SK-N-SH (cell line): ENCODE data around the gene GPR157. TPM values are rescaled to one million over a fixed set of nuclear protein-coding genes. Genes with fewer than 3 reads are reported as not detected.
"Not testable (repeated sequence)": the region's sequence is repeated elsewhere in the genome, so short reads cannot be mapped to it uniquely, and the experiment has no call there.

Source experiments
- CTCF ChIA-PET: fragments of 300-600, 350-600 bp; formaldehyde crosslinking; extraction: SDS; loops from one replicate; lab custom pipeline; 2021; lab: Yijun Ruan, JAX
- POLR2A ChIA-PET: fragments of 350-600 bp; sonication (Branson Sonifier 250); formaldehyde crosslinking; extraction: SDS; loops from one replicate; lab custom pipeline; 2020; ENCODE audit warnings: antibody characterized with exemption, inconsistent platforms; lab: Yijun Ruan, JAX
- DNase-seq: peaks from one replicate; pipeline ENCODE4 v3.0.0; 2012
- H2AFZ ChIP-seq: fragments of 200-600 bp; sonication (generic); 2 replicates; pipeline ENCODE4 v1.8.1; 2016; ENCODE audit warnings: antibody characterized with exemption, mild to moderate bottlenecking, low read depth
- H3F3A ChIP-seq: fragments of 200-600 bp; sonication (generic); replicated peaks from 2 replicates; pipeline ENCODE3; 2016; ENCODE audit warnings: antibody characterized with exemption, mild to moderate bottlenecking; ENCODE audit not compliant: insufficient read depth
- H3K27ac ChIP-seq, 2 experiments: fragments of 200-500 bp in 1 of 2; fragments of 200-600 bp in 1 of 2; sonication (Bioruptor generic) in 1 of 2; sonication (generic), shearing (Covaris generic) in 1 of 2; 2 replicates each; pipeline versions ENCODE4 v1.5.1 to v1.6.1; 2014 to 2016; ENCODE audit warnings: low read depth in 2 of 2, inconsistent platforms in 1 of 2, low read length in 1 of 2, mild to moderate bottlenecking in 1 of 2, mixed read lengths in 1 of 2
- H3K27me3 ChIP-seq: fragments of 200-600 bp; sonication (generic), shearing (Covaris generic); 2 replicates; pipeline ENCODE4 v1.6.1; 2016; ENCODE audit warnings: mixed run types; ENCODE audit not compliant: insufficient read depth
- H3K36me3 ChIP-seq, 2 experiments: fragments of 200-500 bp in 1 of 2; fragments of 200-600 bp in 1 of 2; sonication (Bioruptor generic) in 1 of 2; sonication (generic) in 1 of 2; replicated peaks in 1 of 2; 2 replicates each; pipeline versions ENCODE3 to v1.5.1; 2014 to 2016; ENCODE audit warnings: low read length in 1 of 2, mild to moderate bottlenecking in 1 of 2; ENCODE audit not compliant: insufficient read depth in 2 of 2, control insufficient read depth in 1 of 2
- H3K4me1 ChIP-seq, 2 experiments: fragments of 200-500 bp in 1 of 2; fragments of 200-600 bp in 1 of 2; sonication (Bioruptor generic) in 1 of 2; sonication (generic), shearing (Covaris generic) in 1 of 2; 2 replicates each; pipeline versions ENCODE4 v1.5.1 to v1.6.1; 2014 to 2016; ENCODE audit warnings: low read depth in 1 of 2, low read length in 1 of 2, mixed run types in 1 of 2; ENCODE audit not compliant: insufficient read depth in 2 of 2, control insufficient read depth in 1 of 2
- H3K4me2 ChIP-seq: fragments of 200-600 bp; sonication (generic), shearing (Covaris generic); 2 replicates; pipeline ENCODE4 v1.6.1; 2017; ENCODE audit warnings: mixed run types
- H3K4me3 ChIP-seq, 2 experiments: fragments of 200-500 bp in 1 of 2; fragments of 200-600 bp in 1 of 2; sonication (Bioruptor generic) in 1 of 2; sonication (generic), shearing (Covaris generic) in 1 of 2; 2 replicates each; pipeline versions ENCODE4 v1.5.1 to v1.8.1; 2014 to 2016; ENCODE audit warnings: low read depth in 2 of 2, inconsistent platforms in 1 of 2, low read length in 1 of 2, mild to moderate bottlenecking in 1 of 2, mixed read lengths in 1 of 2, moderate library complexity in 1 of 2
- H3K79me2 ChIP-seq: fragments of 200-600 bp; sonication (generic); 2 replicates; pipeline ENCODE4 v1.8.1; 2017; ENCODE audit warnings: mild to moderate bottlenecking; ENCODE audit not compliant: insufficient read depth
- H3K9ac ChIP-seq: fragments of 200-600 bp; sonication (generic); 2 replicates; pipeline ENCODE4 v1.6.1; 2017; ENCODE audit warnings: mixed run types
- H3K9me2 ChIP-seq: fragments of 200-600 bp; sonication (generic); 2 replicates; pipeline ENCODE4 v1.6.1; 2017; ENCODE audit warnings: mixed run types
- H3K9me3 ChIP-seq: fragments of 200-600 bp; sonication (generic); 2 replicates; pipeline ENCODE4 v1.6.1; 2017; ENCODE audit warnings: mixed run types, mild to moderate bottlenecking, moderate library complexity
- H4K20me1 ChIP-seq: fragments of 200-600 bp; sonication (generic); 2 replicates; pipeline ENCODE4 v1.6.1; 2017; ENCODE audit warnings: mild to moderate bottlenecking, mixed run types; ENCODE audit not compliant: insufficient read depth
- EP300 ChIP-seq, 2 experiments: IDR thresholded peaks; 2 replicates each; pipeline versions ENCODE4 v1.4.0 to v1.6.1; 2012; ENCODE audit warnings: borderline replicate concordance in 1 of 2, low read depth in 1 of 2, low read length in 1 of 2
- EZH2phosphoT487 ChIP-seq: fragments of 200-600 bp; sonication (generic); IDR thresholded peaks from 2 replicates; pipeline ENCODE4 v1.6.1; 2017; ENCODE audit warnings: low read depth, mixed run types, mild to moderate bottlenecking, antibody characterized with exemption, moderate library complexity, borderline replicate concordance
- FOSL2 ChIP-seq: IDR thresholded peaks from 2 replicates; pipeline ENCODE4 v1.4.0; 2012; ENCODE audit warnings: low read depth, mild to moderate bottlenecking, moderate library complexity, borderline replicate concordance
- FOXJ3 ChIP-seq: sonication (generic); formaldehyde crosslinking; IDR thresholded peaks from 2 replicates; pipeline ENCODE4 v1.5.1; 2020; ENCODE audit warnings: mild to moderate bottlenecking, missing genetic modification reagents
- FOXM1 ChIP-seq: IDR thresholded peaks from 2 replicates; pipeline ENCODE4 v1.4.0; 2012; ENCODE audit warnings: low read depth, mild to moderate bottlenecking
- GABPA ChIP-seq: IDR thresholded peaks from 2 replicates; pipeline ENCODE4 v1.4.0; 2012; ENCODE audit warnings: low read depth, mild to moderate bottlenecking
- GATA2 ChIP-seq: sonication (generic); formaldehyde crosslinking; IDR thresholded peaks from 2 replicates; pipeline ENCODE4 v1.5.0; 2020; ENCODE audit warnings: mild to moderate bottlenecking, missing genetic modification reagents
- JUND ChIP-seq: IDR thresholded peaks from 2 replicates; pipeline ENCODE4 v1.4.0; 2012
- MEF2A ChIP-seq: IDR thresholded peaks from 2 replicates; pipeline ENCODE4 v1.4.0; 2012; ENCODE audit warnings: low read depth, borderline replicate concordance
- NRF1 ChIP-seq: IDR thresholded peaks from 2 replicates; pipeline ENCODE4 v1.6.1; 2012; ENCODE audit warnings: low read depth, mild to moderate bottlenecking, low read length
- POLR2AphosphoS5 ChIP-seq: IDR thresholded peaks from 2 replicates; pipeline ENCODE4 v1.6.1; 2012; ENCODE audit warnings: low read depth, low read length
- RAD21 ChIP-seq: IDR thresholded peaks from 2 replicates; pipeline ENCODE4 v1.6.1; 2012; ENCODE audit warnings: mild to moderate bottlenecking, low read length
- RCOR1 ChIP-seq: fragments of 150-350 bp; IDR thresholded peaks from 2 replicates; pipeline ENCODE4 v1.6.1; 2017; ENCODE audit warnings: antibody characterized with exemption, low read length
- RFX5 ChIP-seq: IDR thresholded peaks from 2 replicates; pipeline ENCODE4 v1.6.1; 2012; ENCODE audit warnings: mild to moderate bottlenecking, improper control_type of control experiment, low read length
- SIN3A ChIP-seq: IDR thresholded peaks from 2 replicates; pipeline ENCODE4 v1.6.1; 2012; ENCODE audit warnings: low read depth, mild to moderate bottlenecking, low read length, moderate library complexity, borderline replicate concordance
- TAF1 ChIP-seq: IDR thresholded peaks from 2 replicates; pipeline ENCODE4 v1.6.1; 2012; ENCODE audit warnings: low read depth, mild to moderate bottlenecking, low read length, moderate library complexity, borderline replicate concordance
- TCF12 ChIP-seq: IDR thresholded peaks from 2 replicates; pipeline ENCODE4 v1.4.0; 2012
- TEAD4 ChIP-seq: IDR thresholded peaks from 2 replicates; pipeline ENCODE4 v1.4.0; 2012; ENCODE audit warnings: mild to moderate bottlenecking, borderline replicate concordance; ENCODE audit not compliant: insufficient read depth
- YY1 ChIP-seq: IDR thresholded peaks from 2 replicates; pipeline ENCODE4 v1.4.0; 2012; ENCODE audit warnings: low read depth, mild to moderate bottlenecking
- WGBS: methylation state at CpG from one replicate; pipeline ENCODE4 v1.1.6; 2017; ENCODE audit warnings: low lambda C conversion rate; 5-methylcytosine and 5-hydroxymethylcytosine counted together
- polyA plus RNA-seq, 3 experiments: library from polyadenylated mRNA; depleted of rRNA; stranded (reverse); fragments of >200 nt; gene quantifications; 2 replicates each; pipeline ENCODE4 v1.2.3, GENCODE V29; 2012
- TF ChIP-seq, protein P1 (sequence below): IDR thresholded peaks from 2 replicates; pipeline ENCODE4; 2012
- TF ChIP-seq, protein P2 (sequence below): fragments of 150-350 bp; IDR thresholded peaks from 2 replicates; pipeline ENCODE4 v1.6.1; 2016; ENCODE audit warnings: mild to moderate bottlenecking, low read depth, low read length

GPR157 gene
- polyA plus RNA-seq, 1 of the 3 experiments (the other 2 are of a cell fraction), result 1.8 TPM

DNA sequence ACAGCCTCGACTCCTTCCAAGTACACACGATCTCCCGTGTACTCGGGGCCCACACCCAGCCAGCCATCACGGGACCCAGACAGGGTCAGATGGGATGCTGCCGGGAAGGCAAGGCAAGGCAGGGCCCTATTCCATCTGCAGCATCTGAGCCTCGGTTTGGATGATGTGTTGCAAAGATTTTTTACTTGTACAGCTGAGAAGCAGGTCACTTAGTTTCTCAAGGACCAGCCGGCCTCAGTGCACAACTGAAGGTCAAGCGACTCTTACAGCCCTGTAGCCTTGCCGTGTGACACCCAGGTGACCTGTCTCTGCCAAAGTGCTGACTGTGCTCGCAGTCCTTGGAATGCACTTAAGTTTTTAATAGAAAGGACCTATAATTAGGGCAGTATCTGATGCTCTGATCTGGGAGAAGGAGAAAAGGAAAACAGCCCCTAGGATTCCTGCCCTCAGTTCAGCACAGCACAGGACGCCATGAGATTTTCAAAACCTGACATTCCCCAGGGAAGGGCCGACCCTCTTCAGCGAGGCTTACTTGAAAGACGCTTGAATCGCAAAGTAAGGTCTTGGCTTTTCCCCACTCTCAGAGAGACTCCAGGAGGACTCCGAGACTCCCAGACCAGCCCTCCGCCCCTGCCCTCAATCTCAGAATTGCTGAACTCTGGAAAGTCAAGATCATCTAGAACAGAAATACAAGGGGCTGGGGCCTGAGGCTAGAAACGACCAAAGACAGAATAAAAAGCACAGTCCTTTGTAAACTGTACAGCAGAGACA, 1.3 kb downstream of the GPR157 start:
- no peaks in the 10 kb centered on the region for H3K36me3 ChIP-seq
- CTCF ChIA-PET, result interaction anchor here (1.0 to 6.0 kb wide), 3 partner anchors 16 to 363 kb away, joined by 3 to 36 read pairs (median 3); no protein-coding TSS in a partner anchor
- TF ChIP-seq, protein P1, sequence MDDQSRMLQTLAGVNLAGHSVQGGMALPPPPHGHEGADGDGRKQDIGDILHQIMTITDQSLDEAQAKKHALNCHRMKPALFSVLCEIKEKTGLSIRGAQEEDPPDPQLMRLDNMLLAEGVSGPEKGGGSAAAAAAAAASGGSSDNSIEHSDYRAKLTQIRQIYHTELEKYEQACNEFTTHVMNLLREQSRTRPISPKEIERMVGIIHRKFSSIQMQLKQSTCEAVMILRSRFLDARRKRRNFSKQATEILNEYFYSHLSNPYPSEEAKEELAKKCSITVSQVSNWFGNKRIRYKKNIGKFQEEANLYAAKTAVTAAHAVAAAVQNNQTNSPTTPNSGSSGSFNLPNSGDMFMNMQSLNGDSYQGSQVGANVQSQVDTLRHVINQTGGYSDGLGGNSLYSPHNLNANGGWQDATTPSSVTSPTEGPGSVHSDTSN, result no peak
- TF ChIP-seq, protein P2, sequence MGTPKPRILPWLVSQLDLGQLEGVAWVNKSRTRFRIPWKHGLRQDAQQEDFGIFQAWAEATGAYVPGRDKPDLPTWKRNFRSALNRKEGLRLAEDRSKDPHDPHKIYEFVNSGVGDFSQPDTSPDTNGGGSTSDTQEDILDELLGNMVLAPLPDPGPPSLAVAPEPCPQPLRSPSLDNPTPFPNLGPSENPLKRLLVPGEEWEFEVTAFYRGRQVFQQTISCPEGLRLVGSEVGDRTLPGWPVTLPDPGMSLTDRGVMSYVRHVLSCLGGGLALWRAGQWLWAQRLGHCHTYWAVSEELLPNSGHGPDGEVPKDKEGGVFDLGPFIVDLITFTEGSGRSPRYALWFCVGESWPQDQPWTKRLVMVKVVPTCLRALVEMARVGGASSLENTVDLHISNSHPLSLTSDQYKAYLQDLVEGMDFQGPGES, result no peak
- no peak for TF ChIP-seq FOSL2
- TF ChIP-seq, all 33 proteins: peak for 0
- Histone ChIP-seq H3K4me2 (peak overlapping the region; percentile 87), H3K9me2 (no peaks in the 10 kb centered on the region), H3K4me3 (peak overlapping the region; percentile 57 to 59), H3K4me1 (peaks cover 0 to 16% of the 10 kb centered on the region in 2 experiments; a peak in 1 of 4 replicates), H2AFZ (no peak overlapping the region; the same call in 1 of the 2 replicates), H3K9ac (peak overlapping the region; percentile 55; the same call in 1 of the 2 replicates), H3K79me2 (peaks cover 16% of the 10 kb centered on the region; the same call in 1 of the 2 replicates), H3K27ac (no peak overlapping the region), H3K27me3 (no peaks in the 10 kb centered on the region), H3K9me3 (no peaks in the 10 kb centered on the region), H4K20me1 (no peaks in the 10 kb centered on the region), H3F3A (peaks cover 15% of the 10 kb centered on the region)
- WGBS, result 87% methylated on average over 17 of the region's 19 CpGs
- no peak for DNase-seq
- POLR2A ChIA-PET, result no interaction called here

DNA sequence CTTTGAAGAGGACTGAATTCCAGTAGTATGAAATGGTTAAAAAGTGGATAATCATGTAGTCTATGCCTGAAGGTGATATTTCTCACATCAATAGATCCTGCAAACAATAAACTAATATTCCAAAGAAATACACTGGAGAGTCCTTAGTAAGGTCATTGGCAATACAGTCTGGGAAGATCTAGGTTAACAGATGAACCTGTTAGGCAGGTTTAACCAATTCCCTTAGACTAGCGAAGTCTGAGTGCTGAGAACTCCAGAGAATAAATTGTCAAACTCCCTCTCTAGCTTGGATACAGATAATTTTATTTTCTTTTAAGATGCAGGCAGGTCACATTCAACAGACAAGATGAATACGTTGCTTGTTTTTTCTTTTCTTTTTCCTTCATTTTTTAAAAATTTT, 2.4 kb downstream of the GPR157 start:
- H3K9ac ChIP-seq, result no peak overlapping the region
- no peaks in the 10 kb centered on the region for H4K20me1 ChIP-seq
- peaks cover 15% of the 10 kb centered on the region for H3F3A ChIP-seq
- CTCF ChIA-PET, result interaction anchor here (6.0 kb wide), 1 partner anchor 15 kb away, joined by 36 read pairs; no protein-coding TSS in a partner anchor
- POLR2A ChIA-PET, result no interaction called here
- H2AFZ ChIP-seq, result no peak overlapping the region
- peaks cover 16% of the 10 kb centered on the region; the same call in 1 of the 2 replicates for H3K79me2 ChIP-seq
- no peaks in the 10 kb centered on the region for H3K36me3 ChIP-seq
- H3K4me1 ChIP-seq, result peaks cover 0 to 16% of the 10 kb centered on the region in 2 experiments; a peak in 1 of 4 replicates
- no peak overlapping the region for H3K4me2 ChIP-seq
- DNase-seq, result no peak
- TF ChIP-seq EP300 (IDR thresholded peaks at IDR 0.05; ENCODE audit: borderline replicate concordance in 1 of 2, low read depth in 1 of 2, low read length in 1 of 2) (no peak), RCOR1 (no peak), GATA2 (CRISPR knock-in tag) (no peak), NRF1 (no peak), JUND (no peak), RAD21 (no peak), POLR2AphosphoS5 (no peak), TCF12 (no peak), EZH2phosphoT487 (no peak), SIN3A (no peak), FOXM1 (no peak), TAF1 (no peak), FOSL2 (no peak), MEF2A (no peak), GABPA (no peak), TEAD4 (no peak), YY1 (no peak), RFX5 (no peak), FOXJ3 (CRISPR knock-in tag) (no peak)
- TF ChIP-seq, protein P2, result no peak
- no peak overlapping the region for H3K27ac ChIP-seq
- no peaks in the 10 kb centered on the region for H3K27me3 ChIP-seq
- H3K4me3 ChIP-seq, result no peak overlapping the region
- H3K9me2 ChIP-seq, result no peaks in the 10 kb centered on the region
- no peaks in the 10 kb centered on the region for H3K9me3 ChIP-seq
- 88% methylated on average over 2 of the region's 2 CpGs for WGBS

DNA sequence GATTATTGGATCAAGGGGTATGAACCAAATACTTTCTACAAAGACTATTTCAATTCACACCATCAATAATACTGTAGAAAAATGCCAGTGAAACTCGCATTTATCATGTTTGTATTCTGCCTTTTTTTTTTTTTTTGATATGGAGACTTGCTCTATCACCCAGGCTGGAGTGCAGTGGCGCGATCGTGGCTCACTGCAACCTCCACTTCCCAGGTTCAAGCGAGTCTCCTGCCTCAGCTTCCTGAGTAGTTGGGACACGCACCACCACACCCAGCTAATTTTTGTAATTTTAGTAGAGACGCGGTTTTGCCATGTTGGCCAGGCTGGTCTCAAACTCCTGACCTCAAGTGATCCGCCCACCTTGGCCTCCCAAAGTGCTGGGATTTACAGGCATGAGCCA, 3.1 kb downstream of the GPR157 start:
- H3K27ac ChIP-seq, H3K9ac ChIP-seq, H3K36me3 ChIP-seq, H3K27me3 ChIP-seq, H3K9me3 ChIP-seq, POLR2A ChIA-PET, H3K4me2 ChIP-seq, H3K4me3 ChIP-seq, DNase-seq, H3K9me2 ChIP-seq, H4K20me1 ChIP-seq, H2AFZ ChIP-seq: not testable (repeated sequence)
- Histone ChIP-seq H3K79me2 (peaks cover 16% of the 10 kb centered on the region; the same call in 1 of the 2 replicates), H3F3A (peaks cover 15% of the 10 kb centered on the region), H3K4me1 (peaks cover 0 to 16% of the 10 kb centered on the region in 2 experiments; a peak in 1 of 4 replicates)
- CTCF ChIA-PET, result interaction anchor here (1.6 to 6.0 kb wide), 3 partner anchors 15 to 72 kb away, joined by 3 to 36 read pairs (median 5); no protein-coding TSS in a partner anchor
- WGBS, result 94% methylated on average over 7 of the region's 9 CpGs
